GM11168 (cell line): Measurements from ENCODE around the gene CTNNBIP1.
"Not testable (repeated sequence)": the region's sequence is repeated elsewhere in the genome, so short reads cannot be mapped to it uniquely, and the experiment has no call there.

ENCODE experiments used
- in situ Hi-C: fragments of 300-500 bp; cut with MboI; formaldehyde crosslinking; loops from one replicate; pipeline ENCODE4 v1.12.0; 2022; ENCODE audit warnings: low sequenced_read_pairs; ENCODE audit not compliant: unreplicated experiment

The CTNNBIP1 gene

DNA sequence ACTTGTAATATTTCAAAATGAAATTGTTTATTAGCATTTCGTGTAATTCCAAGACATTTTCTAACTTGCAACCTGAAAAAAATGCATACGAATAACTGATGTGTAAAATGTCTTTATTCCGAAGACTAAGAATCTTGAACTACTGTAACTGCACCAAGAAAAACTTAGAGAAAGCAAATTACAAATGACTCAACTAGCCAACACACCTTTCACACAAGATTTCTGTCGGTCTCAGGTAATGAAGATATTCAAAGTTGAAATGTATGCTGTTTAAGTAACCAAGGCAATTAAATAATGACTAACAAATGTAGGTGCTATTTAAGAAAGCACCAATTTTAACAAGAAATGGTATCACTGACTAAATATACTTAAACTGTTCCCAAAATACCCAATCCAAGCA lies 88.4 kb downstream of the CTNNBIP1 start:
- in situ Hi-C loops, result no loop called here

- in situ Hi-C loops, result no loop called here
Measured at GRCh38 chr1:9820521-9820920, 89.5 kb downstream of the CTNNBIP1 start.

GRCh38 chr1:9817734-9818133 lies 92.3 kb downstream of the CTNNBIP1 start:
- in situ Hi-C loops, result no loop called here

DNA sequence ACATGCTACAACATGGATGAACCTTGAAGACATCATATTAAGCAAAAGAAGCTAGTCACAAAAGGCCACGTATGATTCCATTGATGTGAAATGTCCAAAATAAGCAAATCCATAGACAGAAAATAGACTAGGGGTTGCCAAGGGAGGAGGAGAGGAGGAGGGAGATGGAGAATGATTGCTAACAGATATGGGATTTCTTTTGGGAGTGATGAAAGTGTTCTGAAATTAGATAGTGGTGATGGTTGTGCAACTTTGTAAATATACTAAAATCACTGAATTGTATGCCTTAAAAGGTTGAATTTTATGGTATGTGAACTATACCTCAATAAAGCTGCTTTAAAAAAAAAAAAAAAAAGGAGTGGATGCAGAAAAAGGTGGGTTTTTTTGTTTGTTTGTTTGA lies 93.9 kb downstream of the CTNNBIP1 start:
- in situ Hi-C loops, result no loop called here

- in situ Hi-C loops, result no loop called here
Measured at GRCh38 chr1:9815150-9815549, 94.9 kb downstream of the CTNNBIP1 start.

DNA sequence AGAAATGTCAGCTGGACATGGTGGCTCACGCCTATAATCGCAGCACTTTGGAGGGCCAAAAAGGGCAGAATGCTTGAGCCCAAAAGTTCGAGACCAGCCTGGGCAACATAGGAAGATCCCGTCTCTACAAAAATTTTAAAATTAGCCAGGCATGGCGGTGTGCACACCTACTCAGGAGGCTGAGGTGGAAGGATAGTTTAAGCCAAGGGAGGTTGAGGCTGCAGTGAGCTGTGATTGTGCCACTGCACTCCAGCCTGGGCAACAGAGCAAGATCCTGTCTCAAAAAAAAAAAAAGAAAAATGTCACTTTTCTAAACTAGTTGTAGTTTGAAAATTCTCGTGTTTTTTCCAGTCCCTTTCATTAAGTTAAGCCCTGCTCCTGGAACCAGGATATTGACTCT lies 95.5 kb downstream of the CTNNBIP1 start:
- in situ Hi-C loops, result no loop called here

DNA sequence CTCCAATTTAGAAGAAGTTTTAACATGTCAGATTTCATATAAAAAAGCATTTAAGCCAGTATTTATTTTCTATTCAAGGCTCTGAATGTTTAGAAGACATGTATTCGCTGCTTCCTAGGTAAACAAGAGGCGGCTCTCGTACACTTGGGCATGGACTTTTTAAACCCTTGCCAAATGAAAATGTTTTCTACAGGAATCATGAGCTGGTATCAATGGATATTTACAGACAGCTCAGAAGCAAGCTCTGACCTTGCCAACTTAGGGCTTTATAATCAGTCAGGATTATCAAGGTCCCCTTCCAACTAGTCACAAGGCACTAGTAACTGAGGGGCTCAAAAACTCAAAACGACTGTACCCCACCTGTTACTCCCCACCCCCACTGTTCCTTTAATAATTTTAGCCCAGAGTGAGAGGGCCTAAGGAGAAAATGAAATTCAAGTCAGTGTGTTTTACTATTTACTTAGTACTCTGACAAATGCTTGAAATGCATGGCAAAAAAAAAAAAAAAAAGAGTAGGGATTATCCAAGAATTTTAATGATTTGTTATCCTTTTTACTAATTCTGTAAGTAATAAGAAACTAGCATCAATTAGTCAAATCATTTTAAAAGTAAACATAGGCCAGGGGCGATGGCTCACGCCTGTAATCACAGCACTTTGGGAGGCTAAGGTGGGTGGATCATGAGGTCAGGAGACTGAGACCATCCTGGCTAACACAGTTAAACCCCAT lies 98.7 kb downstream of the CTNNBIP1 start:
- in situ Hi-C loops, result no loop called here

DNA sequence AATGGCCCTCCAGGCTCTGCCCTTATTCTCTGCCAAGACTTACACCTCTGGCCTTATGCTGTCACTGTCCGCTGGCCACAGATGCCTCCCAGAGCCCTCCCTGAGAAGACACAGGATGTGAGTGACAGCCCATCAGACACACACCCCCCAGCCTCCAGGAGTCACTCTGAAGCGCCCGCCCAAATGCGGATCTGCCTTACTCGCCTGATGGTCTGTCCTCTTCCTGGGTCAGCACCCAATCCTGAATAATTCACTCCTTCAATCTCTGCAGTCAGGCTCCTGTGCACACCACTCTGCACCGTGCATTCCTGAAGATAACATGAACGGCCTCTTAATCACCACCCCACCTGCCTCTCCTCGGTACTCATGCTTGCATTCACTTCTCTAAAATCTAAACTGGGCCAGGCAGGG lies 101.0 kb downstream of the CTNNBIP1 start:
- in situ Hi-C loops, result no loop called here

GRCh38 chr1:9808459-9808858 lies 101.6 kb downstream of the CTNNBIP1 start:
- in situ Hi-C loops, result no loop called here

GRCh38 chr1:9807541-9807940 lies 102.5 kb downstream of the CTNNBIP1 start:
- in situ Hi-C loops, result no loop called here

DNA sequence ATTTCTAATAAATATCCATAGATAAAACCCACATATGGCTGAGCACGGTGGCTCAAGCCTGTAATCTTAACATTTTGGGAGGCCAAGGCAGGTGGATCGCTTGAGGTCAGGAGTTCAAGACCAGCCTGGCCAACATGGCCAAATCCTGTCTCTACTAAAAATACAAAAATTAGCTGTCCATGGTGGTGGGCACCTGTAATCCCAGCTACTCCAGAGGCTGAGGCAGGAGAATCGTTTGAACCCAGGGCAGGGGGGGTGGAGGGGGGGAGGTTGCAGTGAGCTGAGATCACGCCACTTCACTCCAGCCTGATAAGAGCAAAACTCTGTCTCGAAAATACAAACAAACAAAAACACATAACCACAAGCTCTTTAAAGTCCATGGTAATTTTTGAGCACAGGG lies 104.1 kb downstream of the CTNNBIP1 start:
- in situ Hi-C loops, result not testable (repeated sequence)

DNA sequence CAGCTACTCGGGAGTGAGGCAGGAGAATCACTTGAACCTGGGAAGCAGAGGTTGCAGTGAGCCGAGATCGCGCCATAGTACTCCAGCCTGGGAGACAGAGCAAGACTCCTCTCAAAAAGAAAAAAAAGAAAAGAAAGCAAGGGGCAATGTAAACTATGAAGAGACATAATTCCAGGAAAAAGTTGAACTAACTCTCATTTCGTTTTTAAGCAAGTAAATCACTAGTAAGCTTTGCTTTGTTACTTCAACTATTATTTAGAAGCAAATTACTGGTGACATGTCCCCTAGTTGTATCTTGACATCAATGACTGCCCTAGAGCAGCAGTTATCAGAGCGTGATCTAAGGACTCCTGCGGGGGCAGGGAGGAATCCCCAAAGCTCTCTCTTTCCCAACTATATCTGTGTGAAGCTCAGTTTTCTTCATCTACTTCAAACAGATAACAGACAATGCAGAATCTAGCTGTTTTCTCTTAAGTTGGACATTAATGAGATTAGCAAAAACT lies 105.0 kb downstream of the CTNNBIP1 start:
- in situ Hi-C loops, result no loop called here

DNA sequence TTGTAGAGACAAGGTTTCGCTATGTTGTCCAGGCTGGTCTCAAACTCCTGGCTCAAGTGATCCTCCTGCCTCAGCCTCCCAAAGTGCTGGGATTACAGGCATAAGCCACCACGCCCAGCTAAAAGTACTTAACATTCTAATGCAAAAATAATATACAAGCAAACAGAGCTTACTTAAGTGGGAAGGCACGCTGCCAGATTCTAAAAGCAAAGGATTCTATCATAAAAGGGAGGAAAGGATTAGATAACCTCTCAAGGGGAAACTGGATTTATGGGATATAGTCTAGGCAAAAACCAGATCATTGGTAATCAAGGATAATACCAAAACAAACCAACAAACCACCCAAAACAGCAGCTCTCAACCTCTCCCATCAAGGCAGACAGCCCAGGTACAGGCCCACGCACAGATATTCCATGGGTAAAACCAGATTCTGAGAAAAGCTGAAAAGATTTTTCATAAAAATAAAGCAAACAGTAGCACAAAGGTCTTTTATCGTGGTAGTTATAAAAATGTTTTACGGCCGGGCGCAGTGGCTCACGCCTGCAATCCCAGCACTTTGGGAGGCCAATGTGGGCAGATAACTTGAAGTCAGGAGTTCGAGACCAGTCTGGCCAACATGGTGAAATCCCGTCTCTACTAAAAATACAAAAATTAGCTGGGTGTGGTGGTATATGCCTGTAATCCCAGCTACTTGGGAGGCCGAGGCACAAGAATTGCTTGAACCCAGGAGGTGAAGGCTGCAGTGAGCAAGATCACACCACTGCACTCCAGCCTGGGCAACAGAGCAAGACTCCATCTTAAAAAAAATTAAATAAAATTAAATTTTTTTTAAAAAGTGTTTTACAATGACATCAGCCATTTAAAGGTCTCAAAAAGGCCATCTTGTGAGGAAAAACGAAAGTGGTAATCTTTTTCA lies 106.8 kb downstream of the CTNNBIP1 start:
- in situ Hi-C loops, result not testable (repeated sequence)

- in situ Hi-C loops, result no loop called here
Measured at GRCh38 chr1:9801909-9802308, 108.2 kb downstream of the CTNNBIP1 start.
